ENCODE measurements around the gene WDR64.

- TF ChIP-seq, protein P1, sequence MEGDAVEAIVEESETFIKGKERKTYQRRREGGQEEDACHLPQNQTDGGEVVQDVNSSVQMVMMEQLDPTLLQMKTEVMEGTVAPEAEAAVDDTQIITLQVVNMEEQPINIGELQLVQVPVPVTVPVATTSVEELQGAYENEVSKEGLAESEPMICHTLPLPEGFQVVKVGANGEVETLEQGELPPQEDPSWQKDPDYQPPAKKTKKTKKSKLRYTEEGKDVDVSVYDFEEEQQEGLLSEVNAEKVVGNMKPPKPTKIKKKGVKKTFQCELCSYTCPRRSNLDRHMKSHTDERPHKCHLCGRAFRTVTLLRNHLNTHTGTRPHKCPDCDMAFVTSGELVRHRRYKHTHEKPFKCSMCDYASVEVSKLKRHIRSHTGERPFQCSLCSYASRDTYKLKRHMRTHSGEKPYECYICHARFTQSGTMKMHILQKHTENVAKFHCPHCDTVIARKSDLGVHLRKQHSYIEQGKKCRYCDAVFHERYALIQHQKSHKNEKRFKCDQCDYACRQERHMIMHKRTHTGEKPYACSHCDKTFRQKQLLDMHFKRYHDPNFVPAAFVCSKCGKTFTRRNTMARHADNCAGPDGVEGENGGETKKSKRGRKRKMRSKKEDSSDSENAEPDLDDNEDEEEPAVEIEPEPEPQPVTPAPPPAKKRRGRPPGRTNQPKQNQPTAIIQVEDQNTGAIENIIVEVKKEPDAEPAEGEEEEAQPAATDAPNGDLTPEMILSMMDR (conservative IDR thresholded peaks at IDR 0.05), result no peak
- TF ChIP-seq EZH2 (IDR thresholded peaks at IDR 0.05; ENCODE audit: low read depth), result no peak
Observed at GRCh38 chr1:241813768-241814320, 161.8 kb downstream of the WDR64 start.
